Measurements from ENCODE around the gene AFF1.

Gene AFF1

DNA sequence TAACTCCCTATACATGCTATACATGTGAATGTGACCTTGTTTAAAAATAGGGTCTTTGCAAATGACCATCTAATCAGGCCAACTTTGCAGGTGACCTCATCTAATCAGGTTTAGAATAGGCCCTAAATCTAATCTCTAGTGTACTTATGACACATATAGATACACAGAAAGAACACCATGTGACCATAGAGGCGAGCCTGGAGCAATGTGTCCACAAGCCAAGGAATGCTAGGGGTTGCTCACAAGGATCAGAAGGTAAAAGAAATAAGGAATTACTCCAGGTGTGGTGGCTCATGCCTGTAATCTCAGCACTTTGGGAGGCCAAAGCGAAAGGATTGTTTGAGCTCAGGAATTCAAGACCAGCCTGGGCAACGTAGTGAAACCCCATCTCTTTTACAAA, 32.9 kb upstream of the AFF1 start:
- Histone ChIP-seq H3K9ac (ENCODE audit: low read length in 2 of 2) (no peak overlapping the region), H3K9me3 (ENCODE audit: control insufficient read depth in 2 of 2, low read length in 2 of 2) (no peaks in the 10 kb centered on the region), H3K27ac (ENCODE audit: low read length) (no peak overlapping the region), H3K4me1 (ENCODE audit: control insufficient read depth, insufficient read depth, low read length) (peaks cover 3% of the 10 kb centered on the region), H3K27me3 (ENCODE audit: control insufficient read depth in 1 of 2, insufficient read depth in 2 of 2, low read length in 2 of 2) (no peaks in the 10 kb centered on the region), H3K4me3 (ENCODE audit: low read length in 2 of 2) (no peak overlapping the region), H3K36me3 (ENCODE audit: control insufficient read depth in 2 of 2, insufficient read depth in 2 of 2, low read length in 2 of 2) (no peaks in the 10 kb centered on the region)

DNA sequence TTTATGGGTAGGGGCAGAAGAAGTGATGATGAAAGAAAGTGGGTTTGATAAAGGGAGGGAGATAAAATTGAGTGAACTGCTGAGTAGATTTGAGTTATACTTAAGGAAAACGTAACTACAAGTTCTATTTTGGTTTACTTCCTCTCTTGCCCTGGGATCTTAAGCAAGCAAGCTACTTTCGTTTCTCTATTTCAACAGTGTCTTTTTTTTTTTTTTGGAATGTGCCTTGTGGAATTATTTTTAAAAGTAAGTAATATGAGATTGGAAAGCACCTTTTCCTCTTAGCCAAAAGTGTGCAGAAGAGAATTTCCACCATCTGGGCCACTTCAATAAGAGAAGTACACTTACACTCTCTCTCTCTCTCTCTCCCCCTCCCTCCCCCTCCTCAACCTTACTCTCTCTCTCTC, 26.6 kb upstream of the AFF1 start:
- Histone ChIP-seq H3K4me3 (ENCODE audit: low read length in 2 of 2) (peak overlapping the region in 1 of 2 donors; percentile 24), H3K4me1 (ENCODE audit: control insufficient read depth, insufficient read depth, low read length) (peaks cover 11% of the 10 kb centered on the region)

GRCh38 chr4:86909546-86910295, 25.1 kb upstream of the AFF1 start:
- H3K27ac ChIP-seq (ENCODE audit: low read length), result no peak overlapping the region
- H3K36me3 ChIP-seq (ENCODE audit: control insufficient read depth in 2 of 2, insufficient read depth in 2 of 2, low read length in 2 of 2), result no peaks in the 10 kb centered on the region
- H3K4me3 ChIP-seq (ENCODE audit: low read length in 2 of 2), result no peak overlapping the region
- no peaks in the 10 kb centered on the region for H3K27me3 ChIP-seq (ENCODE audit: control insufficient read depth in 1 of 2, insufficient read depth in 2 of 2, low read length in 2 of 2)
- peaks cover 8% of the 10 kb centered on the region for H3K4me1 ChIP-seq (ENCODE audit: control insufficient read depth, insufficient read depth, low read length)
- H3K9me3 ChIP-seq (ENCODE audit: control insufficient read depth in 2 of 2, low read length in 2 of 2), result no peaks in the 10 kb centered on the region
- H3K9ac ChIP-seq (ENCODE audit: low read length in 2 of 2), result no peak overlapping the region

More for the DNA sequence above, 26.6 kb upstream of the AFF1 start:
- H3K36me3 ChIP-seq (ENCODE audit: control insufficient read depth in 2 of 2, insufficient read depth in 2 of 2, low read length in 2 of 2), result no peaks in the 10 kb centered on the region
- H3K9me3 ChIP-seq (ENCODE audit: control insufficient read depth in 2 of 2, low read length in 2 of 2), result no peaks in the 10 kb centered on the region
- peak overlapping the region; percentile 11 for H3K27ac ChIP-seq (ENCODE audit: low read length)
- no peaks in the 10 kb centered on the region for H3K27me3 ChIP-seq (ENCODE audit: control insufficient read depth in 1 of 2, insufficient read depth in 2 of 2, low read length in 2 of 2)
- H3K9ac ChIP-seq (ENCODE audit: low read length in 2 of 2), result no peak overlapping the region

DNA sequence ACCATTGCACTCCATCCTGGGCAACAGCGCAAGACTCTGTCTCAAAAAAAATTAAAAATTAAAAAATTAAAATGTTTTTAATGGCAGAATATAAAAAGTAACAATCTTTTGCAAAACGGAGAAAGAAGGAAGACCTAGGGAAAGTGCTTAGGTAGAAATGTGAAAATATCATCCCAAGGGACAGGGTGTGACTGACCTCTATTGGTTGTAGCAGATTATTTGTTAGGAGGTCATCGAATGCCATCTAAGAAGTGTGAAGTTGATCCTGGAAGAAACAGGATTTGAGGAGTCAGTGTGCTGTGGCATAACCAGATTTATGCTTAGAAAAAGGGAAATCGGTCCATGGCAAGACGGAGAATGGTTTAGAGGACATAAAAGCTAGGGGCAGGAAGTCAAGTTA, 24.4 kb upstream of the AFF1 start:
- H3K4me1 ChIP-seq (ENCODE audit: control insufficient read depth, insufficient read depth, low read length), result peaks cover 8% of the 10 kb centered on the region
- H3K27ac ChIP-seq (ENCODE audit: low read length), result no peak overlapping the region
- no peaks in the 10 kb centered on the region for H3K27me3 ChIP-seq (ENCODE audit: control insufficient read depth in 1 of 2, insufficient read depth in 2 of 2, low read length in 2 of 2)
- no peak overlapping the region for H3K4me3 ChIP-seq (ENCODE audit: low read length in 2 of 2)
- H3K9ac ChIP-seq (ENCODE audit: low read length in 2 of 2), result no peak overlapping the region
- H3K36me3 ChIP-seq (ENCODE audit: control insufficient read depth in 2 of 2, insufficient read depth in 2 of 2, low read length in 2 of 2), result no peaks in the 10 kb centered on the region
- no peaks in the 10 kb centered on the region for H3K9me3 ChIP-seq (ENCODE audit: control insufficient read depth in 2 of 2, low read length in 2 of 2)

GRCh38 chr4:86910820-86911684, 23.8 kb upstream of the AFF1 start:
- no peaks in the 10 kb centered on the region for H3K36me3 ChIP-seq (ENCODE audit: control insufficient read depth in 2 of 2, insufficient read depth in 2 of 2, low read length in 2 of 2)
- H3K27me3 ChIP-seq (ENCODE audit: control insufficient read depth in 1 of 2, insufficient read depth in 2 of 2, low read length in 2 of 2), result no peaks in the 10 kb centered on the region
- H3K4me3 ChIP-seq (ENCODE audit: low read length in 2 of 2), result no peak overlapping the region
- no peak overlapping the region for H3K9ac ChIP-seq (ENCODE audit: low read length in 2 of 2)
- no peak overlapping the region for H3K27ac ChIP-seq (ENCODE audit: low read length)
- no peaks in the 10 kb centered on the region for H3K9me3 ChIP-seq (ENCODE audit: control insufficient read depth in 2 of 2, low read length in 2 of 2)
- peaks cover 8% of the 10 kb centered on the region for H3K4me1 ChIP-seq (ENCODE audit: control insufficient read depth, insufficient read depth, low read length)

DNA sequence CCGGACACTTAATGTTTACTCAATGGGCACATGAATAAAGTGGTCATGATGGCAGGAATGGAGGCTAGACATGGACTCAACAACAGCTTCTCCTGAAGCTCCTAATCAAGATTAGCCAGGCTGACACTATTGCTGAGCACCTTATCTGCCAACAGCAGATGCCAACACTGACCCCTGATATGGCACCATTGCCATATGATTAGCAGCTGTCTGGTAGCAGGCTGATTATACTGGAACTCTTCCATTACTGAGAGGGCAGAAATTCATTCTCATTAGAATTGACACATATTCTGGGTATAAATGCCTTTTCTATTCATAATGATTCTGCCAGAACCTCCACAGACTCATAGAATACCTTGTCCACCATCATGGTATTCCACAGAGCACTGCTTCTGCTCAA, 18.4 kb upstream of the AFF1 start:
- H3K4me1 ChIP-seq (ENCODE audit: control insufficient read depth, insufficient read depth, low read length), result no peaks in the 10 kb centered on the region
- no peak overlapping the region for H3K4me3 ChIP-seq (ENCODE audit: low read length in 2 of 2)
- no peaks in the 10 kb centered on the region for H3K27me3 ChIP-seq (ENCODE audit: control insufficient read depth in 1 of 2, insufficient read depth in 2 of 2, low read length in 2 of 2)
- H3K36me3 ChIP-seq (ENCODE audit: control insufficient read depth in 2 of 2, insufficient read depth in 2 of 2, low read length in 2 of 2), result peaks cover 2 to 3% of the 10 kb centered on the region in 2 donors
- no peak overlapping the region for H3K9ac ChIP-seq (ENCODE audit: low read length in 2 of 2)
- no peaks in the 10 kb centered on the region for H3K9me3 ChIP-seq (ENCODE audit: control insufficient read depth in 2 of 2, low read length in 2 of 2)
- H3K27ac ChIP-seq (ENCODE audit: low read length), result no peak overlapping the region

DNA sequence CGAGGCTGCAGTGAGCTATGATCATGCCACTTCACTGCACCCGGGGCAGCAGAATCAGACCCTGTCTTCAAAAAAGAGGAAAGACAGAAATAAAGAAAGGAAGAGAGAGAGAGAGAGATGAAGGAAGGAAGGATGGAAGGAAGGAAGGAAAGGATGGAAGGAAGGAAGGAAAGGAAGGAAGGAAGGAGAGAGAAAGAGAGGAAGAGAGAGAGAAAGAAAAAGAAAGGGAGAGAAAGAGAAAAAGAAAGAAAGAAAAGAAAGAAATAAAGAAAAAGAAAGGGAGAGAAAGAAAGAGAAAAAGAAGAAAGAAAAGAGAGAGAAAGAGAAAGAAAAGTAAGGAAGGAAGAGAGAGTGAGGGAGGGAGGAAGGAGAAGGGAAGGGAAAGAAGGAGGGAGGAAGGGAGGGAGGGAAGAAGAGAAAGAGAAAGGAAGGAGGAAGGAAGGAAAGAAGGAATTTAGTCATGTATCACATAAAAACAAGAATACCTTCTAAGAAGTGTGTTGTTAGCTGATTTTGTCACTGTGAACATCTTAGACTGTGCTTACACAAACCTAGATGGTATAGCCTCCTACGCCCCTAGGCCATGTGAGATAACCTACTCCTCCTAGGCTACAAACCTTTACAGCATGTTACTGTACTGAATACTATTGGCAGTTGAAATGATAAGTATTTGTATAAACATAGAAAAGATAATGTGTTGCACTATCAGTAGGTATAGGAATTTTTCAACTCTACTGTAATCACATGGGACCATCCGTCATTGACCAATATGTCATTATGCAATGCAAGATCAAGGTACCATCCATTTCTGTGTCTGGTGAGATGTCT, 17.4 kb upstream of the AFF1 start:
- H3K27me3 ChIP-seq (ENCODE audit: control insufficient read depth in 1 of 2, insufficient read depth in 2 of 2, low read length in 2 of 2), result no peaks in the 10 kb centered on the region
- H3K9me3 ChIP-seq (ENCODE audit: control insufficient read depth in 2 of 2, low read length in 2 of 2), result no peaks in the 10 kb centered on the region
- H3K27ac ChIP-seq (ENCODE audit: low read length), result no peak overlapping the region

DNA sequence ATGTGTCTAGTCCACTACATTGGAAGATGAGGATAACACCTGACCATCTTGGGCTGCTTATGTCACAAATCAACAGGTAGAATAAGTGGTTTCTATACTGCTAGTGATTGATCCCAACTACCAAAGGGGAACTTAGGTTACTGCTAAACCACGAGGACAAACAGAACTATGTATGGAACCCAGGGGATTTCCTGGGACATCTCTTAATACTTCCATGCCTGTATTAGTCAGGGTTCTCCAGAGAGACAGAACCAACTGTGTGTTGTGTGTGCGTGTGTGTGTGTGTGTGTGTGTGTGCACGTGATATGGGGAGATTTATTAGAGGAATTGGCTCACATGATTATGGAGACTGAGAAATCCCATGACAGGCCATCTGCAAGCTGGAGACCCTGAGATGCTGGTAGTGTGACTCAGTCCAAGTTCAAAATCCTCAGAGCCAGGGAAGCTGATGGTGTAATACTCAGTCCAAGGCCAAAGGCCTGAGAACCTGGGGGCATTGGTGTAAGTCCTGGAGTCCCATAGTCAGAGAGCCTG, 16.2 kb upstream of the AFF1 start:
- Histone ChIP-seq H3K36me3 (ENCODE audit: control insufficient read depth in 2 of 2, insufficient read depth in 2 of 2, low read length in 2 of 2) (peaks cover 2 to 3% of the 10 kb centered on the region in 2 donors), H3K4me3 (ENCODE audit: low read length in 2 of 2) (no peak overlapping the region), H3K27ac (ENCODE audit: low read length) (no peak overlapping the region), H3K9ac (ENCODE audit: low read length in 2 of 2) (no peak overlapping the region), H3K9me3 (ENCODE audit: control insufficient read depth in 2 of 2, low read length in 2 of 2) (no peaks in the 10 kb centered on the region), H3K4me1 (ENCODE audit: control insufficient read depth, insufficient read depth, low read length) (no peaks in the 10 kb centered on the region), H3K27me3 (ENCODE audit: control insufficient read depth in 1 of 2, insufficient read depth in 2 of 2, low read length in 2 of 2) (no peaks in the 10 kb centered on the region)

More for the DNA sequence above, 17.4 kb upstream of the AFF1 start:
- no peak overlapping the region for H3K4me3 ChIP-seq (ENCODE audit: low read length in 2 of 2)
- H3K9ac ChIP-seq (ENCODE audit: low read length in 2 of 2), result no peak overlapping the region
- peaks cover 2 to 3% of the 10 kb centered on the region in 2 donors for H3K36me3 ChIP-seq (ENCODE audit: control insufficient read depth in 2 of 2, insufficient read depth in 2 of 2, low read length in 2 of 2)
- H3K4me1 ChIP-seq (ENCODE audit: control insufficient read depth, insufficient read depth, low read length), result no peaks in the 10 kb centered on the region

DNA sequence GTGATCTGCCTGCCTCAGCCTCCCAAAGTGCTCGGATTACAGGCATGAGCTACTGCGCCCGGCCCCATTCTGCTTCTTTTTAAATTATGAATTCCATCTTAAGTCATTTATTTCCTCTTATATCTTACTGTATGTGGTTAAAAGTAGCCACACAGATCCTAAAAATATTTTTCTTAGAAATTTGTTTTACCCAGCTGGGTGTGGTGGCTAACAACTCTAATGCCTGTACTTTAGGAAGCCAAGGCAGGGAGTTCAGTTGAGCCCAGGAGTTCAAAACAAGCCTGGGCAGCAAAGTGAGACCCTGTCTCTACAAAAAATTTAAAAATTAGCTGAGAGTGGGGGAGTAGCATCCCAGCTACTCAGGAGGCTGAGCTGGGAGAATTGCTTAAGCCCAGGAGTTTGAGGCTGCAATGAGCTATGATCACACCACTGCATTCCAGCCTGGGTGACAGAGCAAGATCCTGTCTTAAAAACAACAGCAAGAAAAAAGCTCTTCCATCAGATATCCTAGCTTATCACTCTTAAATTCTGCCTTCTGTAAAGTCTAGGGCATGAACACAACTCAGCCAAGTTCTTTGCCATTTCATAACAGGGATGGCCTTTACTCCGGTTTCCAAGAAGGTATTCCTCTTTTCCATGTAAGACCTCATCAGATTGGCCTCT, 15.1 kb upstream of the AFF1 start:
- no peaks in the 10 kb centered on the region for H3K27me3 ChIP-seq (ENCODE audit: control insufficient read depth in 1 of 2, insufficient read depth in 2 of 2, low read length in 2 of 2)
- no peaks in the 10 kb centered on the region for H3K4me1 ChIP-seq (ENCODE audit: control insufficient read depth, insufficient read depth, low read length)
- H3K9me3 ChIP-seq (ENCODE audit: control insufficient read depth in 2 of 2, low read length in 2 of 2), result no peaks in the 10 kb centered on the region
- no peak overlapping the region for H3K9ac ChIP-seq (ENCODE audit: low read length in 2 of 2)
- H3K36me3 ChIP-seq (ENCODE audit: control insufficient read depth in 2 of 2, insufficient read depth in 2 of 2, low read length in 2 of 2), result peaks cover 2 to 3% of the 10 kb centered on the region in 2 donors
- no peak overlapping the region for H3K27ac ChIP-seq (ENCODE audit: low read length)
- H3K4me3 ChIP-seq (ENCODE audit: low read length in 2 of 2), result no peak overlapping the region
